Activated CD8-positive, alpha-beta T cell treated with anti-CD3 and anti-CD28 coated beads for 36 hours (primary cell): ENCODE measurements around the gene TTI1. TPM values are rescaled to one million over a fixed set of nuclear protein-coding genes. Genes with fewer than 3 reads are reported as not detected.
"Not testable (repeated sequence)": the region's sequence is repeated elsewhere in the genome, so short reads cannot be mapped to it uniquely, and the experiment has no call there.

ENCODE experiments used
- ATAC-seq: fragments of 200-7000 bp; cut with Tn5 transposase; one replicate; pipeline ENCODE4 v1.10.0; 2021; ENCODE audit warnings: mild to moderate bottlenecking, moderate library complexity
- CTCF ChIA-PET: fragments of 350-600 bp; sonication (Branson Sonifier 250); formaldehyde crosslinking; loops from one replicate; lab custom pipeline; 2021; ENCODE audit warnings: antibody characterized with exemption; lab: Charles Lee
- POLR2A ChIA-PET: fragments of 350-600 bp; sonication (Branson Sonifier 250); formaldehyde crosslinking; loops from one replicate; lab custom pipeline; 2021; ENCODE audit warnings: antibody characterized with exemption; lab: Charles Lee
- DNase-seq: peaks from one replicate; pipeline ENCODE4 v3.0.0-alpha.2; 2020
- H3K27ac Mint-ChIP-seq: one replicate; pipeline ENCODE4 v1.8.0; 2021; ENCODE audit warnings: mild to moderate bottlenecking, mixed read lengths
- H3K27me3 Mint-ChIP-seq: one replicate; pipeline ENCODE4 v1.8.0; 2021; ENCODE audit warnings: mixed read lengths
- H3K36me3 Mint-ChIP-seq: one replicate; pipeline ENCODE4 v1.8.0; 2021; ENCODE audit warnings: low read depth, mixed read lengths
- H3K4me1 Mint-ChIP-seq: one replicate; pipeline ENCODE4 v1.8.0; 2021; ENCODE audit warnings: low read depth, mixed read lengths
- H3K4me3 Mint-ChIP-seq: one replicate; pipeline ENCODE4 v1.8.0; 2021; ENCODE audit warnings: mild to moderate bottlenecking, moderate library complexity, mixed read lengths
- H3K9me3 Mint-ChIP-seq: one replicate; pipeline ENCODE4 v1.8.0; 2021; ENCODE audit warnings: mixed read lengths
- CTCF ChIP-seq: fragments of 200-600 bp; IDR thresholded peaks from one replicate; pipeline ENCODE4 v1.8.0; 2022; ENCODE audit warnings: antibody characterized with exemption, mild to moderate bottlenecking
- intact Hi-C: fragments of 100-400 bp; cut with micrococcal nuclease; formaldehyde crosslinking; loops from one replicate; pipeline ENCODE4 v1.10.0; 2022
- total RNA-seq, 2 experiments: library from RNA; stranded (reverse); gene quantifications; one replicate each; pipeline ENCODE4 v1.2.3, GENCODE V29; 2021

The TTI1 gene
- total RNA-seq, 2 experiments from 2014 or later: 34.1 to 39.7 TPM

GRCh38 chr20:38017959-38018358 is 15.3 kb downstream of the TTI1 start:
- ATAC-seq (no peak), DNase-seq (no peak)
- TF ChIP-seq CTCF: no peak
- H3K4me1 Mint-ChIP-seq: peaks cover 16% of the 10 kb centered on the region
- no peak overlapping the region for H3K4me3 Mint-ChIP-seq
- no peaks in the 10 kb centered on the region for H3K27me3 Mint-ChIP-seq
- ChIA-PET CTCF (interaction anchor here (1.3 kb wide), 1 partner anchor 12 kb away, joined by 3 read pairs; no protein-coding TSS in a partner anchor), POLR2A (interaction anchor here (1.6 kb wide), 1 partner anchor 16 kb away, joined by 7 read pairs; the partner anchor contains the start of genes RPRD1B and TTI1)
- no peak overlapping the region for H3K27ac Mint-ChIP-seq
- intact Hi-C loops: no loop called here
- H3K36me3 Mint-ChIP-seq: peaks cover 73% of the 10 kb centered on the region
- H3K9me3 Mint-ChIP-seq: peaks cover 8% of the 10 kb centered on the region

GRCh38 chr20:38013887-38014286 is 19.4 kb downstream of the TTI1 start:
- ChIA-PET POLR2A (interaction anchor here (1.1 kb wide), 1 partner anchor 15 kb away, joined by 3 read pairs; no protein-coding TSS in a partner anchor), CTCF (no interaction called here)
- H3K27me3 Mint-ChIP-seq: no peaks in the 10 kb centered on the region
- H3K4me1 Mint-ChIP-seq: no peaks in the 10 kb centered on the region
- no peak overlapping the region for H3K27ac Mint-ChIP-seq
- TF ChIP-seq CTCF: no peak
- DNase-seq: no peak
- no peak for ATAC-seq
- H3K36me3 Mint-ChIP-seq: peaks cover 82% of the 10 kb centered on the region
- H3K4me3 Mint-ChIP-seq: no peak overlapping the region
- H3K9me3 Mint-ChIP-seq: peaks cover 3% of the 10 kb centered on the region
- intact Hi-C loops: no loop called here

GRCh38 chr20:38012332-38012731 is 20.9 kb downstream of the TTI1 start:
- intact Hi-C loops: no loop called here
- H3K27me3 Mint-ChIP-seq: no peaks in the 10 kb centered on the region
- peaks cover 77% of the 10 kb centered on the region for H3K36me3 Mint-ChIP-seq
- no peak overlapping the region for H3K4me3 Mint-ChIP-seq
- CTCF ChIA-PET: interaction anchor here (1.3 kb wide), 1 partner anchor 45 kb away, joined by 3 read pairs; no protein-coding TSS in a partner anchor
- DNase-seq: no peak
- ATAC-seq: no peak
- TF ChIP-seq CTCF: no peak
- H3K9me3 Mint-ChIP-seq: no peaks in the 10 kb centered on the region
- H3K4me1 Mint-ChIP-seq: peaks cover 4% of the 10 kb centered on the region
- no peak overlapping the region for H3K27ac Mint-ChIP-seq
- POLR2A ChIA-PET: interaction anchor here (1.0 kb wide), 1 partner anchor 18 kb away, joined by 3 read pairs; no protein-coding TSS in a partner anchor

- CTCF ChIA-PET: interaction anchor here (1.3 kb wide), 1 partner anchor 46 kb away, joined by 3 read pairs; no protein-coding TSS in a partner anchor
- peaks cover 74% of the 10 kb centered on the region for H3K36me3 Mint-ChIP-seq
- DNase-seq: no peak
Measured at GRCh38 chr20:38011696-38012095, 21.6 kb downstream of the TTI1 start.

GRCh38 chr20:38009416-38009815 is 23.8 kb downstream of the TTI1 start:
- Mint-ChIP-seq H3K36me3 (peaks cover 60% of the 10 kb centered on the region), H3K4me1 (peaks cover 14% of the 10 kb centered on the region)
- H3K27ac Mint-ChIP-seq, CTCF ChIA-PET, DNase-seq, ATAC-seq, H3K4me3 Mint-ChIP-seq, intact Hi-C loops, H3K9me3 Mint-ChIP-seq, H3K27me3 Mint-ChIP-seq: not testable (repeated sequence)
- POLR2A ChIA-PET: interaction anchor here (1.0 kb wide), 1 partner anchor 24 kb away, joined by 3 read pairs; the partner anchor contains the start of genes RPRD1B and TTI1

More at GRCh38 chr20:38011696-38012095, 21.6 kb downstream of the TTI1 start:
- intact Hi-C loops: no loop called here
- Mint-ChIP-seq H3K4me1 (peaks cover 7% of the 10 kb centered on the region), H3K9me3 (no peaks in the 10 kb centered on the region), H3K4me3 (no peak overlapping the region), H3K27me3 (no peaks in the 10 kb centered on the region), H3K27ac (no peak overlapping the region)
- POLR2A ChIA-PET: interaction anchor here (1.0 kb wide), 1 partner anchor 19 kb away, joined by 3 read pairs; no protein-coding TSS in a partner anchor
- TF ChIP-seq CTCF: no peak
- ATAC-seq: no peak
